CD4-positive, alpha-beta T cell treated with Interferon alpha-2 for 1 hour (primary cell): ENCODE measurements around the gene C17orf75.

Source experiments
- DNase-seq, 2 donors: peaks; one replicate each; pipeline ENCODE4 v3.0.0-alpha.2; 2020 to 2022

Gene C17orf75

DNA sequence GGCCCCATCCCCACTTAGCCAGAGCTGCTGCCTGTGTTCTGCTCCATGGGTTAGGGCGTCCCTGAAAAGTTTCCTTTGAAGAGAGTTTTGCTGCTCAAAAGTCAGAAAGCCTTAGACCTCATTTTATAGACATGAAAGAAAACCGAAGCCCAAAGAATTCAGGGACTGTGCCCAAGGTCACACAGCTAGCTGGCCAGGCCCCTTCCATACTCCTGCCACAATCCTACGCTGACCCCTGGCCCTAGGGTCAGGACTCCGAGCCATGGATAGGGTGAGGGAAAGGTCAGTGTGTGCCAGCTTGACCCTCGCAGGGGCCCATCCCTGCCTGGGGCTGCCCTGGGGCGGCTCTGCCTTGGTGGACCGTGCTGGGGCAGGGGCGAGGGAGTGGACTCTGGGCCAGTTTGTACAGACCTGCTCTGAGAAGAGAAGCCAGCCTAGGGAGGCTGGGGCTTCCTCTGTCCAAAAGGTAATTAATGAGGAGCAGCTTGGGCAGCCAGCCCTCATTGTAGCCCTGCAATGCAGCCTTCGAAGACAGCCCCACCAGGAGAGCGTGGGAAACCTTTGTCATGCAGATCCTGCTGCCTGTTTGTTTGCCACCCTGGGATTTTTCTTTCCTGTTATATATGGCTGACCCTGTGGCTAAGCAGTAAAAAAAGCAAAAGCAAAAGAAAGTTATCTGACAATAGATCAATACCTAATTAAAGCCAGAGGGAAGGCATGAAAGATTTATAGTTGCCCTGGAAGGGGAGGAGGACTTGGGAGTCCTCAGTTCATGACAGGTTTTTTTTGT lies 38.9 kb downstream of the C17orf75 start:
- no peak for DNase-seq

DNA sequence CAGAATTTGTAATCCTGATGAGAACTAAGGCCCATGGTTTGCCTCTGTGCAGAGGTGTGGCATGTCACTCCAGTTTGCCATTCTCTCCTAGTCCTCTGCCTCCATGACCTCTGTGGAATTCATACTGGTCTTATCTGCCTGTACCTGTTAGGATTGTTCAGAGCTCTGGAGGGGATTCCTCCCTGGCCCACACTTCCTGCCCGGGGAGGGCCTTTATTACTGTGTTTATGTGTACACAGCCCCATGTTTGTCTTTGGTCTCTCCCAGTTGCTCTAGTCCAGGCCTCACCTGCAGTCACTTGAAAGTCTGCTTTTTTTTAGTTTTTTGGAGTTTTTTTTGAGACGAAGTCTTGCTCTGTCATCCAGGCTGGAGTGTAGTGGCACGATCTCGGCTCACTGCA lies 39.9 kb downstream of the C17orf75 start:
- DNase-seq, result no peak

DNA sequence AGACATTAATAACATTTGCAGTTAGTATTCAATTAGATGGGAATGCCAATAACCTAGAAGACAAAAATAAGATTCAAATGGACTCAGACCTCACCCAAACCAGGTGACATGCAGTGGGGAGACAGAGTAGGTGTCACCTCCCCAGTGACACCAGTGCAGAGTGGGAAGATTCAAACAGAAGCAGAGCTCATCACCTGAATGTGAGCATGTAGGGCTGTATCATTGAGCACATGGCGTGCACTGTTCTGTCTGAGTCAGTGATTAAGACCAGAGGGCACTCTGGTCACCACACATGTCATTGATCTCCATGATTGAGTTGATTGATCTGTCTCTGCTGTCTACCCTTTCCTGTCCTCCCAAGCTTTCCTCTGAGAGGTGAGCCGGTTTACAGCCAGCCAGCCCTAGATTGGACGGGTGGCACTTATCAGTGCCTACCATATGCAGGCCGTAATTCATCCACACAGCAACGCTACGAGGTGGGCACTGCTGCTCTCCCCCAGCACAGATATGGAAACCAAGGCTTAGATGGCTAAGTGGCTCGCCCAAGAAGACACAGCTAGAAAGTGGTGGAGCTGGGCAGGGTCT lies 42.3 kb downstream of the C17orf75 start:
- no peak for DNase-seq

- no peak for DNase-seq
These were observed 43.0 kb downstream of the C17orf75 start for GRCh38 chr17:32298721-32299579.

DNA sequence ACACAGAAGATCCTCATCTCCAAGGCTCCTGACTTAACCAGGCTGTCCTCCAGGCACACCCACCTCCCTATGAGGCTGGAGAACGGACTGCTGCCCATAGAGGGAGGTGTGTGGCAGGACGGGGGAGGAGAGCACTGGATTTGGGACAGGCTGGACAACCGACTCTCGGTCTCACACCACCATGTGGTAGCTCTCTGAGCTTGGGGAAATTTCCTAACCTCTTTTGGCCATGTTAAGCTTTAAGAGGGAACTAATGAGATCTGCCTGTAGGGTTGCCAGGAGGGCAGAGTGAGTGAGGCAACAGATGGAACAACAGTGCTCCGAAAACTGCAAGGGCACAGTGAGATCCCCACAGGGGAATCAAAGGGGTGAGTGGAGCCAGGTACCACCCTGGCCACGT lies 43.7 kb downstream of the C17orf75 start:
- DNase-seq, result no peak

- no peak for DNase-seq
These were observed 44.1 kb downstream of the C17orf75 start for GRCh38 chr17:32297860-32298259.

- DNase-seq, result no peak
These were observed 44.5 kb downstream of the C17orf75 start for GRCh38 chr17:32297424-32297823.

GRCh38 chr17:32292094-32292493 lies 49.9 kb downstream of the C17orf75 start:
- DNase-seq, result no peak

DNA sequence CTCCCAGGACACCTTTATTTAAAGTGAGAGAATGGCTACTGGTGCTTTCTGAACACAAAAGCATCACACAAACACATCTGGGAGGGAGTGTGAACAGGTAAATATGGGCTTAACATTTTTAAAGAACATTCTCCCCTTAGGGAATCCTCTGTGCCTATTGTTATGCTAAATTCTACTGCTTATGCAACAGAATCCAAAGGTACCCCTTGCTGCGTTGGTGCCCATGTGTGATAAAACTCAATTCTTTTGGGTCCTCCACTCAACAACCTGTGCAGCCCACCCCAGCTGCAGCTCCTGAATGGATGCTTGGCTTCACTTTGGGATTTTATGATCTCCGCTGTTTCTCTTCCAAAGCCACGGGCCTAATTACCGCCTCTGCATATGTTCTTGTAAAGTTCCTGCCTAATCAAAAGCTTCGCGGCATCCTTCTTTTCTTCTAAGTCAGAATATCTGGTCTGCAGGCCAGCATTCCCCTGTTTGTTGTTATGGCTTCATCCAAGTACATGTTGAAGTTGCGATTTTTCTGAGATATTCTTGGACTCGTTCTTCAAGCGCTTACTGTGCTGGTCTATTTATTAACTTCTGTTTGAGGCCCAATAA lies 52.4 kb downstream of the C17orf75 start:
- DNase-seq, result no peak

DNA sequence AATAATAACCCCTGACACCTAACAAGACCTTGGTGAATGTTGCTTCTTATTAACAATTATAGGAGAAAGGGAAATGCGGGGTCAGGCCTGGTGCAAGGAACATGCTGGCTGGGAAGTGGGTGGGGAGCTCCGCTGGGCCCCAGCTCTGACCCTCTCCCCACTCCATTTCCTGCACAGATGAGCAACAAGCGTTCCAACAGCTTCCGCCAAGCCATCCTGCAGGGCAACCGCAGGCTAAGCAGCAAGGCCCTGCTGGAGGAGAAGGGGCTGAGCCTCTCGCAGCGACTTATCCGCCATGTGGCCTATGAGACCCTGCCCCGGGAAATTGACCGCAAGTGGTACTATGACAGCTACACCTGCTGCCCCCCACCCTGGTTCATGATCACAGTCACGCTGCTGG lies 53.4 kb downstream of the C17orf75 start:
- DNase-seq, result no peak

DNA sequence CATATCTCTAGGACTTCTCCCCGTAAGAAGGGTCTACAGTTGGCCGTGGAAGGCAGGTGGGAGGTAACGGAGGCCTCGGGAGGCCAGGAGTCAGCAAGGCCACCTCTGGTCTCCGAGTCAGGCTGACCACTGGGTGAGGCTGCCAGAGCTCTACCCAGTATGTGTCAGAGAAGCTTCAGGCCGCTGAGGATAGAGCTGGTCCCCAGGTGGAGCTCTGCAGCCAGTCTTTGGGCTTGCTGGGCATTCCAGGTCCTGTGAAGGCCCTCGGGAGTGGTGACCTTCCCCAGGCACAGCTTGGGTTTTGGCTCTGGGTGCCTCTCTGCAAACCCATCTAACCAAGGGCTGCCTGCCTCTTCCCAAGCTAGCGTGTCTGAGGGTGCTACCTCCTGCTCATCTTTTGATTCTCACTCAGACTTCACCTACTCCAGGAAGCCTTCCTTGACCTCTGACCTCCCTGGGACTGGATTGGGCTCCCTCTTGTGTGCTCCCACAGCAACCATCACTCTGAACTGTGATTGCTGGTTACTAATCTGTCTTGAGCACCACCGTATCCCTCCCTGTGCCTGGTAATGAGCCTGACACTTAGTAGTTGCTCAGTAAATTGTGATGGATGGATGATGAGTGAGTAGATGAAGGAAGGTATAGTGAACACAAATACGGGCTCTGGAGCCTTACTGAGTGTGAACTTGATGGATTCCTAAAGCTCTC lies 54.0 kb downstream of the C17orf75 start:
- no peak for DNase-seq

GRCh38 chr17:32286518-32286900 lies 55.5 kb downstream of the C17orf75 start:
- no peak for DNase-seq

- no peak for DNase-seq
These were observed 56.0 kb downstream of the C17orf75 start for GRCh38 chr17:32285746-32286517.

GRCh38 chr17:32285306-32285705 lies 56.7 kb downstream of the C17orf75 start:
- DNase-seq, result no peak

- no peak for DNase-seq
These were observed 58.2 kb downstream of the C17orf75 start for GRCh38 chr17:32283745-32284201.

- DNase-seq, result no peak
These were observed 60.9 kb downstream of the C17orf75 start for GRCh38 chr17:32281011-32281451.

GRCh38 chr17:32279891-32280716 lies 61.9 kb downstream of the C17orf75 start:
- no peak for DNase-seq

DNA sequence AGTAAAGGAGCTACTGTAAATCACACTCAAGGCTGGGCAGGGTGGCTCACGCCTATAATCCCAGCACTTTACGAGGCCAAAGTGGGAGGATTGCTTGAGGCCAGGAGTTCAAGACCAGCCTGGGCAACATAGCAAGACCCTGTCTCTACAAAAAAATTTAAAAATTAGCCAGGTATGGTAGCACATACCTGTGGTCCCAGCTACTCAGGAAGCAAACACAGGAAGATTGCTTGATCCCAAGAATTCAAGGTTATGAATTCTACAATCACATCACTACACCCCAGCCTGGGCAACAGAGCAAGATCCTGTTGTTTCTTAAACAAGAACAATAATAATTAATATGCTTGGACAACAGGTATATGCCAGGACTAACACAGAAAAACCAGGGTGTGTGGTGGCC lies 63.2 kb downstream of the C17orf75 start:
- DNase-seq, result no peak
